K562 (cell line): ENCODE results near the gene KARS1. TPM values are rescaled to one million over a fixed set of nuclear protein-coding genes. Genes with fewer than 3 reads are reported as not detected.

ENCODE experiments used
- ARID4B ChIP-seq: sonication (generic); formaldehyde crosslinking; IDR thresholded peaks from 2 replicates; pipeline ENCODE4 v1.8.0; 2022; ENCODE audit warnings: mild to moderate bottlenecking, missing genetic modification reagents
- ATF1 ChIP-seq, 2 experiments: fragments of 450-650 bp in 1 of 2; IDR thresholded peaks; 2 replicates each; pipeline ENCODE4 v1.6.1; 2016; ENCODE audit warnings: missing compliant biosample characterization in 1 of 2, missing genetic modification characterization in 1 of 2
- DACH1 ChIP-seq: fragments of 450-650 bp; IDR thresholded peaks from 2 replicates; pipeline ENCODE4 v1.6.1; 2018; ENCODE audit not compliant: partially characterized antibody
- GATAD2B ChIP-seq: fragments of 450-650 bp; IDR thresholded peaks from 2 replicates; pipeline ENCODE4 v1.6.1; 2017; ENCODE audit warnings: mild to moderate bottlenecking, borderline replicate concordance
- KLF1 ChIP-seq: fragments of 450-650 bp; IDR thresholded peaks from 2 replicates; pipeline ENCODE4 v1.6.1; 2016; ENCODE audit warnings: missing genetic modification characterization, missing compliant biosample characterization
- NELFE ChIP-seq: IDR thresholded peaks from 2 replicates; pipeline ENCODE4 v1.6.1; 2011; ENCODE audit warnings: mild to moderate bottlenecking; ENCODE audit not compliant: insufficient read depth, insufficient read length
- NR0B1 ChIP-seq: fragments of 450-650 bp; IDR thresholded peaks from one replicate; pipeline ENCODE4 v1.6.1; 2018; ENCODE audit warnings: mild to moderate bottlenecking, moderate library complexity; ENCODE audit not compliant: partially characterized antibody
- PRDM10 ChIP-seq: fragments of 450-650 bp; IDR thresholded peaks from 2 replicates; pipeline ENCODE4 v1.6.1; 2018; ENCODE audit not compliant: partially characterized antibody
- TAF1 ChIP-seq: IDR thresholded peaks from 2 replicates; pipeline ENCODE4 v1.6.1; 2011; ENCODE audit warnings: mild to moderate bottlenecking, low read length, moderate library complexity; ENCODE audit not compliant: insufficient read depth, control insufficient read depth, severe bottlenecking; ENCODE audit errors: extremely low read depth
- TCF7 ChIP-seq: sonication (generic); IDR thresholded peaks from 2 replicates; pipeline ENCODE4 v1.6.1; 2016; ENCODE audit warnings: antibody characterized with exemption, borderline replicate concordance
- TEAD4 ChIP-seq, 2 experiments: sonication (generic) in 1 of 2; formaldehyde crosslinking in 1 of 2; IDR thresholded peaks; 2 replicates each; pipeline versions ENCODE4 v1.6.1 to v1.8.0; 2012 to 2022; ENCODE audit warnings: borderline replicate concordance in 1 of 2, inconsistent platforms in 1 of 2, low read length in 1 of 2, mild to moderate bottlenecking in 1 of 2, missing genetic modification reagents in 1 of 2
- TOE1 ChIP-seq, 2 experiments: fragments of 450-650 bp in 1 of 2; sonication (generic) in 1 of 2; formaldehyde crosslinking in 1 of 2; IDR thresholded peaks; 2 replicates each; pipeline versions ENCODE4 v1.7.1 to v1.8.0; 2016 to 2022; ENCODE audit warnings: borderline replicate concordance in 2 of 2, mild to moderate bottlenecking in 2 of 2, antibody characterized with exemption in 1 of 2, inconsistent platforms in 1 of 2, low read depth in 1 of 2, missing genetic modification reagents in 1 of 2, moderate library complexity in 1 of 2
- ZNF395 ChIP-seq: fragments of 200-800 bp; sonication (Bioruptor generic); IDR thresholded peaks from 2 replicates; pipeline ENCODE4 v1.6.1; 2017; ENCODE audit warnings: missing genetic modification characterization, missing compliant biosample characterization
- polyA plus RNA-seq, 8 experiments: library from polyadenylated mRNA; depleted of rRNA in 4 of 8; stranded (reverse) in 5 of 8; unstranded in 3 of 8; fragments of >200 nt; fragmentation: Nextera tagmentation in 2 of 8; fragmentation: Illumina TruSeq in 1 of 8; extraction: Ambion mirVana in 2 of 8; extraction: Trizol in 1 of 8; gene quantifications; 2 replicates each; pipeline versions ENCODE4 v1.2.1 to v1.2.3, GENCODE V29; 2011 to 2014; ENCODE audit warnings: inconsistent platforms in 1 of 8, missing spikeins in 1 of 8
- total RNA-seq, 7 experiments: library from RNA; depleted of rRNA in 6 of 7; stranded (reverse); fragments of >200 nt in 6 of 7; fragmentation: Illumina TruSeq in 2 of 7; extraction: Trizol in 2 of 7; gene quantifications; 2 replicates each; pipeline versions ENCODE4 v1.2.1 to v1.2.3, GENCODE V29; 2011 to 2021; ENCODE audit warnings: low replicate concordance in 1 of 7

KARS1 gene
- total and polyA plus RNA-seq, 9 of the 15 experiments (the other 6 are each of a cell fraction or from before 2014, with no cell fraction given): 223 to 386 (median 304) TPM

- TF ChIP-seq ARID4B (CRISPR knock-in tag) (peak; percentile 74), TAF1 (peak; percentile 73), ZNF395 (CRISPR knock-in tag) (peak; percentile 16; the same call in 1 of the 2 replicates), TOE1 (IDR thresholded peaks at IDR 0.05; ENCODE audit: borderline replicate concordance) (no peak), TOE1 (CRISPR knock-in tag; IDR thresholded peaks at IDR 0.05; ENCODE audit: borderline replicate concordance, low read depth) (no peak; the same call in 1 of the 2 replicates), GATAD2B (no peak), PRDM10 (no peak), TEAD4 (IDR thresholded peaks at IDR 0.05; ENCODE audit: low read length) (no peak), TEAD4 (CRISPR knock-in tag; IDR thresholded peaks at IDR 0.05; ENCODE audit: borderline replicate concordance) (no peak), ATF1 (CRISPR knock-in tag; IDR thresholded peaks at IDR 0.05) (no peak), ATF1 (tag; IDR thresholded peaks at IDR 0.05) (no peak), NR0B1 (no peak), TCF7 (no peak), KLF1 (tag) (no peak), NELFE (no peak), DACH1 (no peak)
Measured at GRCh38 chr16:75648265-75649076, 1.0 kb upstream of the KARS1 start (continued).
